K562 (cell line): ENCODE results near the gene MSH4. TPM values are rescaled to one million over a fixed set of nuclear protein-coding genes. Genes with fewer than 3 reads are reported as not detected.

Source experiments
- BCLAF1 ChIP-seq, 2 experiments: fragments of 450-650 bp in 1 of 2; IDR thresholded peaks; 2 replicates each; pipeline ENCODE4 v1.6.1; 2011 to 2017; ENCODE audit warnings: low read depth in 2 of 2, antibody characterized with exemption in 1 of 2, borderline replicate concordance in 1 of 2, low read length in 1 of 2, mild to moderate bottlenecking in 1 of 2, mixed read lengths in 1 of 2; ENCODE audit not compliant: control insufficient read depth in 1 of 2
- HBP1 ChIP-seq: fragments of 450-650 bp; formaldehyde crosslinking; IDR thresholded peaks from 2 replicates; pipeline ENCODE4 v1.4.0; 2022; ENCODE audit warnings: missing genetic modification characterization
- SMAD3 ChIP-seq: fragments of 450-650 bp; formaldehyde crosslinking; conservative IDR thresholded peaks from 2 replicates; pipeline ENCODE4 v1.4.0; 2020; ENCODE audit warnings: mild to moderate bottlenecking
- SRSF7 ChIP-seq: fragments of 200-400 bp; formaldehyde crosslinking; optimal IDR thresholded peaks from 2 replicates; pipeline ENCODE3; 2017; ENCODE audit warnings: mild to moderate bottlenecking, low read depth, low read length
- TAF7 ChIP-seq: fragments of 450-650 bp; IDR thresholded peaks from 2 replicates; pipeline ENCODE4 v1.6.1; 2016; ENCODE audit warnings: missing genetic modification characterization, missing compliant biosample characterization
- THAP12 ChIP-seq: fragments of 250-450 bp; sonication (Bioruptor Pico); IDR thresholded peaks from 2 replicates; pipeline ENCODE4 v1.9.0; 2021; ENCODE audit warnings: mild to moderate bottlenecking, inconsistent platforms
- TRIM25 ChIP-seq: fragments of 450-650 bp; IDR thresholded peaks from 2 replicates; pipeline ENCODE4 v1.7.0; 2016; ENCODE audit warnings: borderline replicate concordance
- VEZF1 ChIP-seq: fragments of 200-800 bp; sonication (Bioruptor generic); IDR thresholded peaks from 2 replicates; pipeline ENCODE4 v1.6.1; 2017; ENCODE audit warnings: missing genetic modification characterization, missing compliant biosample characterization
- ZNF146 ChIP-seq: IDR thresholded peaks from one replicate; pipeline ENCODE4 v1.6.1; 2018; ENCODE audit warnings: missing compliant biosample characterization; ENCODE audit not compliant: unreplicated experiment
- ZNF398 ChIP-seq: fragments of 250-450 bp; sonication (Bioruptor Pico); IDR thresholded peaks from 2 replicates; pipeline ENCODE4 v1.8.0; 2021; ENCODE audit warnings: moderate library complexity, mild to moderate bottlenecking, inconsistent platforms
- ZNF408 ChIP-seq: fragments of 250-450 bp; sonication (Bioruptor Pico); IDR thresholded peaks from 2 replicates; pipeline ENCODE4 v1.4.0; 2020; ENCODE audit warnings: low read depth, mild to moderate bottlenecking, moderate library complexity
- ZNF507 ChIP-seq: conservative IDR thresholded peaks from 2 replicates; pipeline ENCODE4 v1.6.1; 2017; ENCODE audit warnings: missing genetic modification characterization, missing compliant biosample characterization
- ZNF586 ChIP-seq: fragments of 450-650 bp; formaldehyde crosslinking; conservative IDR thresholded peaks from 2 replicates; pipeline ENCODE4 v1.4.0; 2020; ENCODE audit warnings: mild to moderate bottlenecking, moderate library complexity
- polyA plus RNA-seq, 8 experiments: library from polyadenylated mRNA; depleted of rRNA in 4 of 8; stranded (reverse) in 5 of 8; unstranded in 3 of 8; fragments of >200 nt; fragmentation: Nextera tagmentation in 2 of 8; fragmentation: Illumina TruSeq in 1 of 8; extraction: Ambion mirVana in 2 of 8; extraction: Trizol in 1 of 8; gene quantifications; 2 replicates each; pipeline versions ENCODE4 v1.2.1 to v1.2.3, GENCODE V29; 2011 to 2014; ENCODE audit warnings: inconsistent platforms in 1 of 8, missing spikeins in 1 of 8
- total RNA-seq, 7 experiments: library from RNA; depleted of rRNA in 6 of 7; stranded (reverse); fragments of >200 nt in 6 of 7; fragmentation: Illumina TruSeq in 2 of 7; extraction: Trizol in 2 of 7; gene quantifications; 2 replicates each; pipeline versions ENCODE4 v1.2.1 to v1.2.3, GENCODE V29; 2011 to 2021; ENCODE audit warnings: low replicate concordance in 1 of 7

MSH4 gene
- total and polyA plus RNA-seq, 9 of the 15 experiments (the other 6 are each of a cell fraction or from before 2014, with no cell fraction given), result 0.04 to 0.18 (median 0.12) TPM; not detected in 4

GRCh38 chr1:75796376-75797272 lies at the start of gene MSH4 (continued):
- TF ChIP-seq THAP12 (CRISPR knock-in tag), result peak; percentile 65
- TF ChIP-seq ZNF146 (CRISPR knock-in tag), result no peak
- TF ChIP-seq HBP1 (CRISPR knock-in tag), result peak; percentile 98
- peak; percentile 86 for TF ChIP-seq ZNF586
- TF ChIP-seq VEZF1 (CRISPR knock-in tag), result no peak
- TF ChIP-seq BCLAF1 (IDR thresholded peaks at IDR 0.05; ENCODE audit: borderline replicate concordance in 1 of 2, control insufficient read depth in 1 of 2, low read depth in 2 of 2, low read length in 1 of 2), result peak; percentile 61 to 86
- no peak for TF ChIP-seq ZNF408 (CRISPR knock-in tag)
- TF ChIP-seq TAF7 (tag), result no peak
- 0 out of 2 replicates have a peak, but pooled peaks have one; percentile 45 for TF ChIP-seq SMAD3 (CRISPR knock-in tag)
- no peak for TF ChIP-seq ZNF507 (tag)
- no peak for TF ChIP-seq ZNF398
- no peak for TF ChIP-seq TRIM25
- no peak for TF ChIP-seq SRSF7
